ENCODE data around the gene IFITM10. TPM values are rescaled to one million over a fixed set of nuclear protein-coding genes. Genes with fewer than 3 reads are reported as not detected.
A peak's percentile ranks its signal among the peaks of the same experiment; 100 is the strongest.

Gene IFITM10
- polyA plus RNA-seq, 1 experiment = 0.04 TPM

DNA sequence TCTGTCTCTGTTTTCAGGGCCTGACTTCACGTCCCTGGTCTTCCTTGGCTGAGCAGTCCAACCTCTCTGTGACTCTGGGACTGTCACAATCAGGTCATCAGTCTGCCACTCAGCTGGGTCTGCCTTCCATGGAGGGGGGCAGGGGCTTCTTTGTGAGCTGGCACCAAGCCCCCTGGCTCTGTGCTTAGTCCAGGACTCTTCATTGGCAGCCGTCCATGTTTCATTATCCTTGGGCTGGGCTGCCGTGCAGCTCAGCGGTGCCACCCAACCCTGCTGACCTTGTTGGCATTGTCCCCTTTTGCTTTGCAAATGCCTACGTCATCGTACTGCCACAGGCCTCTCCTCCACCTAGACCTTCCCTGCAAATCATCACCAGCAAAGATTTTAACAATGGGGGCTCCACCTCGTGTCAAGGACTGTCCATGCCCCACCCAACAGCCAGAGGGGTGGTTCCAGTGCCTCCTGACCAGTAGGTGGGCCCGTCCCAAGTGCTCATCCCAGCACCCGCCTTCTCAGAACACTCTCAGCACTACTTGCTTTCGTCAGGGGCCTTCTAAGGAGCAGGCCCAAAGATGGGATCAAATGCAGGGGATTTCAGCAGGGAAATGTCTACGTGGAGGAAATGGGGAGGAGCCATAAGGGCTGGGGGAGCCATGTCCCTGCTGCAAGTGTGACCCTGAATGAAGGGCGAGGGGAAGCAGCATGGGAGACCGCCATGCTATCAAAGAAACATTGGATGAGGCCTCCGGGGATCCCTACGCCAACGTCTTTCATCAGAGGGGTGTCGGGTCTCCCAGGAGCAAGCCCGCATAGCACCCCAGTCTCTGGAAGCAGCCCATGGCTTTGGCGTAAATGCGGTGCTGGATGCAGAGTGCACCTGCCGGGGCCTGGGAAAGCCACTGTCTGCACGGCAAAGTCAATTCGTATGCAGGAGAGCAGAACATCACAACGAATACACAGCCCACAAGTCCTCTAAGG lies 35.2 kb downstream of the IFITM10 start:
- peaks cover 19% of the 10 kb centered on the region for H3K27me3 ChIP-seq (ENCODE audit: control insufficient read depth, insufficient read depth, low read length)
- CTCF ChIA-PET = no interaction called here
- TF ChIP-seq, protein P1, sequence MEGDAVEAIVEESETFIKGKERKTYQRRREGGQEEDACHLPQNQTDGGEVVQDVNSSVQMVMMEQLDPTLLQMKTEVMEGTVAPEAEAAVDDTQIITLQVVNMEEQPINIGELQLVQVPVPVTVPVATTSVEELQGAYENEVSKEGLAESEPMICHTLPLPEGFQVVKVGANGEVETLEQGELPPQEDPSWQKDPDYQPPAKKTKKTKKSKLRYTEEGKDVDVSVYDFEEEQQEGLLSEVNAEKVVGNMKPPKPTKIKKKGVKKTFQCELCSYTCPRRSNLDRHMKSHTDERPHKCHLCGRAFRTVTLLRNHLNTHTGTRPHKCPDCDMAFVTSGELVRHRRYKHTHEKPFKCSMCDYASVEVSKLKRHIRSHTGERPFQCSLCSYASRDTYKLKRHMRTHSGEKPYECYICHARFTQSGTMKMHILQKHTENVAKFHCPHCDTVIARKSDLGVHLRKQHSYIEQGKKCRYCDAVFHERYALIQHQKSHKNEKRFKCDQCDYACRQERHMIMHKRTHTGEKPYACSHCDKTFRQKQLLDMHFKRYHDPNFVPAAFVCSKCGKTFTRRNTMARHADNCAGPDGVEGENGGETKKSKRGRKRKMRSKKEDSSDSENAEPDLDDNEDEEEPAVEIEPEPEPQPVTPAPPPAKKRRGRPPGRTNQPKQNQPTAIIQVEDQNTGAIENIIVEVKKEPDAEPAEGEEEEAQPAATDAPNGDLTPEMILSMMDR (IDR thresholded peaks at IDR 0.05; ENCODE audit: low read depth, low read length) = no peak
- POLR2A ChIA-PET = no interaction called here
- H3K9me3 ChIP-seq (ENCODE audit: control insufficient read depth, insufficient read depth, low read length) = no peaks in the 10 kb centered on the region; the same call in 1 of the 2 replicates
- no peak overlapping the region for H3K4me3 ChIP-seq (ENCODE audit: low read depth, low read length)
- no peak for DNase-seq (ENCODE audit: low read depth, low spot score)
- H3K27ac ChIP-seq (ENCODE audit: low read depth, low read length) = no peak overlapping the region

- POLR2A ChIA-PET = no interaction called here
- Histone ChIP-seq H3K9me3 (ENCODE audit: control insufficient read depth, insufficient read depth, low read length) (no peaks in the 10 kb centered on the region; the same call in 1 of the 2 replicates), H3K4me3 (ENCODE audit: low read depth, low read length) (no peak overlapping the region), H3K27me3 (ENCODE audit: control insufficient read depth, insufficient read depth, low read length) (peaks cover 36% of the 10 kb centered on the region), H3K27ac (ENCODE audit: low read depth, low read length) (no peak overlapping the region)
- TF ChIP-seq, protein P1 (IDR thresholded peaks at IDR 0.05; ENCODE audit: low read depth, low read length) = no peak
- CTCF ChIA-PET = no interaction called here
- no peak for DNase-seq (ENCODE audit: low read depth, low spot score)
Observed at GRCh38 chr11:1708716-1709115, 41.7 kb downstream of the IFITM10 start.

DNA sequence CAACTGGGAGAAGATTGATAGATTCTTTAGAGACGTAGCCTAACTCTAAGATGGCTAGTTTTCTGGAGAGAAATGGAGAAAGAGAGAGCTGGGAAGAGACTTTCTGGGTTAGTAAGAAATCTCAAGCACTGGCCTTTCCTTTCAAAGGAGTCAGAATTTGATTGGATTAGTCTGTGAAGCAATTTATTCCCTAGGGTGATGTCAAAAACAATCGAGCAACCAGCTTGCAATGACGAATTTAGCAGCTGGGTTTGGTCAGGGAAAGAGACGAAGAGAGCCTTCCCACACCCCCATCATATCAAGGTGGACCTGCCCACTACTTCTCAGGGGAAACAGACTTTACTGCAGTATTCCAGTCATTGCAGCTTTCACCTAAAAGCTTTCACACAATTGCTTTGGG lies 42.6 kb downstream of the IFITM10 start:
- DNase-seq (ENCODE audit: low read depth, low spot score) = no peak
- POLR2A ChIA-PET = no interaction called here
- Histone ChIP-seq H3K27me3 (ENCODE audit: control insufficient read depth, insufficient read depth, low read length) (peaks cover 39% of the 10 kb centered on the region), H3K27ac (ENCODE audit: low read depth, low read length) (no peak overlapping the region), H3K9me3 (ENCODE audit: control insufficient read depth, insufficient read depth, low read length) (no peaks in the 10 kb centered on the region; the same call in 1 of the 2 replicates), H3K4me3 (ENCODE audit: low read depth, low read length) (no peak overlapping the region)
- CTCF ChIA-PET = interaction anchor here (3.6 kb wide), 1 partner anchor 125 kb away, joined by 16 read pairs; no protein-coding TSS in a partner anchor
- TF ChIP-seq, protein P1 (IDR thresholded peaks at IDR 0.05; ENCODE audit: low read depth, low read length) = no peak

- Histone ChIP-seq H3K9me3 (ENCODE audit: control insufficient read depth, insufficient read depth, low read length) (no peaks in the 10 kb centered on the region; the same call in 1 of the 2 replicates), H3K27ac (ENCODE audit: low read depth, low read length) (no peak overlapping the region), H3K27me3 (ENCODE audit: control insufficient read depth, insufficient read depth, low read length) (peaks cover 43% of the 10 kb centered on the region), H3K4me3 (ENCODE audit: low read depth, low read length) (no peak overlapping the region)
- TF ChIP-seq, protein P1 (IDR thresholded peaks at IDR 0.05; ENCODE audit: low read depth, low read length) = 0 out of 2 replicates have a peak, but pooled peaks have one; percentile 8
- DNase-seq (ENCODE audit: low read depth, low spot score) = no peak
- POLR2A ChIA-PET = no interaction called here
- CTCF ChIA-PET = interaction anchor here (1.0 to 4.1 kb wide), 3 partner anchors 13 to 126 kb away, joined by 3 to 24 read pairs (median 16); no protein-coding TSS in a partner anchor
Observed at GRCh38 chr11:1706634-1707400, 43.6 kb downstream of the IFITM10 start.
